ENCODE data around the gene PDZD7.

- TF ChIP-seq CTCF (IDR thresholded peaks at IDR 0.05) (no peak), POLR2A (IDR thresholded peaks at IDR 0.05) (no peak)
These were observed 24.9 kb downstream of the PDZD7 start for GRCh38 chr10:101005869-101006567.
